ENCODE data around the gene PGP.

DNA sequence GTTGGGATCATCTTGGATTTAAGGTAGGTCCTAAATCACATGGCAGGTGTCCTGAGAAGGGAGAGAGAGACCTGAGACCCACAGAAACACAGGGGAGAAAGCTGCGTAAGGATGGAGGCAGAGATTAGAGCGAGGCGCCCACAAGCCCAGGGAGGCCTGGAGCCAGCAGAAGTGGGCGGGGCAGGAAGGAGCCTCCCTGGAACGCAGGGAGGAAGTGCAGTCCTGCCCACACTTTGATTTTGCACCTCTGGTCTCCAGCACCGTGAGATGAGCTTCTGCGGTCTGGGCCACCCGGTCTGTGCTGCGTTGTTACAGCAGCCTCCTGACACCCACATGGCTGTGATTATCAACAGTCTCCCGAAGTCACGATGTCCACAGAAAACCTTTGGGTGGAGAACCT, 28.0 kb upstream of the PGP start:
- TF ChIP-seq, protein P1, sequence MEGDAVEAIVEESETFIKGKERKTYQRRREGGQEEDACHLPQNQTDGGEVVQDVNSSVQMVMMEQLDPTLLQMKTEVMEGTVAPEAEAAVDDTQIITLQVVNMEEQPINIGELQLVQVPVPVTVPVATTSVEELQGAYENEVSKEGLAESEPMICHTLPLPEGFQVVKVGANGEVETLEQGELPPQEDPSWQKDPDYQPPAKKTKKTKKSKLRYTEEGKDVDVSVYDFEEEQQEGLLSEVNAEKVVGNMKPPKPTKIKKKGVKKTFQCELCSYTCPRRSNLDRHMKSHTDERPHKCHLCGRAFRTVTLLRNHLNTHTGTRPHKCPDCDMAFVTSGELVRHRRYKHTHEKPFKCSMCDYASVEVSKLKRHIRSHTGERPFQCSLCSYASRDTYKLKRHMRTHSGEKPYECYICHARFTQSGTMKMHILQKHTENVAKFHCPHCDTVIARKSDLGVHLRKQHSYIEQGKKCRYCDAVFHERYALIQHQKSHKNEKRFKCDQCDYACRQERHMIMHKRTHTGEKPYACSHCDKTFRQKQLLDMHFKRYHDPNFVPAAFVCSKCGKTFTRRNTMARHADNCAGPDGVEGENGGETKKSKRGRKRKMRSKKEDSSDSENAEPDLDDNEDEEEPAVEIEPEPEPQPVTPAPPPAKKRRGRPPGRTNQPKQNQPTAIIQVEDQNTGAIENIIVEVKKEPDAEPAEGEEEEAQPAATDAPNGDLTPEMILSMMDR (IDR thresholded peaks at IDR 0.05; ENCODE audit: low read depth, low read length, missing input control): no peak
- TF ChIP-seq RAD21 (IDR thresholded peaks at IDR 0.05): no peak
- TF ChIP-seq, protein P2, sequence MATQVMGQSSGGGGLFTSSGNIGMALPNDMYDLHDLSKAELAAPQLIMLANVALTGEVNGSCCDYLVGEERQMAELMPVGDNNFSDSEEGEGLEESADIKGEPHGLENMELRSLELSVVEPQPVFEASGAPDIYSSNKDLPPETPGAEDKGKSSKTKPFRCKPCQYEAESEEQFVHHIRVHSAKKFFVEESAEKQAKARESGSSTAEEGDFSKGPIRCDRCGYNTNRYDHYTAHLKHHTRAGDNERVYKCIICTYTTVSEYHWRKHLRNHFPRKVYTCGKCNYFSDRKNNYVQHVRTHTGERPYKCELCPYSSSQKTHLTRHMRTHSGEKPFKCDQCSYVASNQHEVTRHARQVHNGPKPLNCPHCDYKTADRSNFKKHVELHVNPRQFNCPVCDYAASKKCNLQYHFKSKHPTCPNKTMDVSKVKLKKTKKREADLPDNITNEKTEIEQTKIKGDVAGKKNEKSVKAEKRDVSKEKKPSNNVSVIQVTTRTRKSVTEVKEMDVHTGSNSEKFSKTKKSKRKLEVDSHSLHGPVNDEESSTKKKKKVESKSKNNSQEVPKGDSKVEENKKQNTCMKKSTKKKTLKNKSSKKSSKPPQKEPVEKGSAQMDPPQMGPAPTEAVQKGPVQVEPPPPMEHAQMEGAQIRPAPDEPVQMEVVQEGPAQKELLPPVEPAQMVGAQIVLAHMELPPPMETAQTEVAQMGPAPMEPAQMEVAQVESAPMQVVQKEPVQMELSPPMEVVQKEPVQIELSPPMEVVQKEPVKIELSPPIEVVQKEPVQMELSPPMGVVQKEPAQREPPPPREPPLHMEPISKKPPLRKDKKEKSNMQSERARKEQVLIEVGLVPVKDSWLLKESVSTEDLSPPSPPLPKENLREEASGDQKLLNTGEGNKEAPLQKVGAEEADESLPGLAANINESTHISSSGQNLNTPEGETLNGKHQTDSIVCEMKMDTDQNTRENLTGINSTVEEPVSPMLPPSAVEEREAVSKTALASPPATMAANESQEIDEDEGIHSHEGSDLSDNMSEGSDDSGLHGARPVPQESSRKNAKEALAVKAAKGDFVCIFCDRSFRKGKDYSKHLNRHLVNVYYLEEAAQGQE (IDR thresholded peaks at IDR 0.05): no peak
- TF ChIP-seq, protein P3, sequence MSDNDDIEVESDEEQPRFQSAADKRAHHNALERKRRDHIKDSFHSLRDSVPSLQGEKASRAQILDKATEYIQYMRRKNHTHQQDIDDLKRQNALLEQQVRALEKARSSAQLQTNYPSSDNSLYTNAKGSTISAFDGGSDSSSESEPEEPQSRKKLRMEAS (IDR thresholded peaks at IDR 0.05): no peak
- TF ChIP-seq GABPA (IDR thresholded peaks at IDR 0.05 in 1 of 2, conservative IDR thresholded peaks at IDR 0.05 in 1 of 2): no peak
- no peak for TF ChIP-seq TAF1 (conservative IDR thresholded peaks at IDR 0.05)
- TF ChIP-seq JUND (IDR thresholded peaks at IDR 0.05): no peak
- no peak for TF ChIP-seq SP1 (IDR thresholded peaks at IDR 0.05)
- no peak for TF ChIP-seq YY1 (IDR thresholded peaks at IDR 0.05)
- no peak for TF ChIP-seq FOXA1 (IDR thresholded peaks at IDR 0.05)
